NCI-H526 (cell line): ENCODE data around the gene MIPOL1.
A peak's percentile ranks its signal among the peaks of the same experiment; 100 is the strongest.
"Not testable (repeated sequence)": the region's sequence is repeated elsewhere in the genome, so short reads cannot be mapped to it uniquely, and the experiment has no call there.

Source experiments
- DNase-seq, 2 experiments: peaks; one replicate each; lab custom pipeline; 2025; lab: John Stamatoyannopoulos, UW

Gene MIPOL1

DNA sequence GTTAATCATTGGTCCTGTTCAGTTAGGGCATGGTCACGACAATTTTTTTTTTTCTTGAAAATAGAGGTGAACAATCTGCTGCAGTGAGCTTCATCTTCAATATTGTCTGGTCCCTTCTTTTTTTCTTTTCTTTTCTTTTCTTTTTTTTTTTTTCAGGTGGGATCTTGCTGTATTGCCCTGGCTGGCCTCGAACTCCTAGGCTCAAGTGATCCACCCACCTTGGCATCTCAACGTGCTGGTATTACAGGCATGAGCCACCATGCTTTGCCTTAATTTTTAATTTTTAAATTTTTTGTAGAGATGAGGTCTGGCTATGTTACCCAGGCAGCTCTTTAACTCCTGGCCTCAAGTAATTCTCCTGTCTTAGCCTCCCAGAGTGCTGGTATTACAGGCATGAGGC, 36.5 kb downstream of the MIPOL1 start:
- no peak for DNase-seq

DNA sequence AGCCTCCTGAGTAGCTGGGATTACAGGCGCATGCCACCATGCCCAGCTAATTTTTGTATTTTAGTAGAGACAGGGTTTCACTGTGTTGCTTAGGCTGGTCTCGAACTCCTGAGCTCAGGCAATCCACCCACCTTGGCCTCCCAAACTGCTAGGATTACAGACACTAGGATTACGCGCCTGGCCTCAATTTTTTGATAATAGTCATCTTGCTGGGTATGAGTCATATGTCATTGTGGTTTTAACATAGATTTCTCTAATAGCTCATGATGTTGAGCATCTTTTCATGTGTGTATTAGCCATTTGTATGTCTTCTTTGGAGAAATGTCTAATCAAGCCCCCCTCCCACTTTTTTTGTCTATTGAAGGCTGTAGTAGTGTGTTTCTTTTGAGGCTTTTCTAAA, 38.3 kb downstream of the MIPOL1 start:
- not testable (repeated sequence) for DNase-seq

DNA sequence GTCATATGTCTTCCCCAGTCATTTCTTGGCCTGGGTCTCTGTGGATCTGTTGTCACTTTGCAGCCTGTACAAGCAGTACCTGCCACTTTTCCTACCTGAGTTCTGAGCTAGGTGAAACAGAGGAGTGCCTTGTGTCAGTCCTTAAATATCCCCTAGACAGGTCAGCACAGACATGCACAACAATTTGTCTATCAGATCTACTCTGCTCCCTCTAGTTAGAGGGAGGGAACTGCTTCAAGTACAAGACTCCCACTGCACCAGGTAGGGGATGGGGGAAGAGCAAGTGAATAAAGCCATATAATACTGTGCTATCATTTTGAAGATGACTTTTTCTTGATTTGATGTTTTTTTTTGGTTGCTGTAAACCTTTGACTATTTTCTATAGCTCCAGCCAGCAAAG, 39.4 kb downstream of the MIPOL1 start:
- no peak for DNase-seq

DNA sequence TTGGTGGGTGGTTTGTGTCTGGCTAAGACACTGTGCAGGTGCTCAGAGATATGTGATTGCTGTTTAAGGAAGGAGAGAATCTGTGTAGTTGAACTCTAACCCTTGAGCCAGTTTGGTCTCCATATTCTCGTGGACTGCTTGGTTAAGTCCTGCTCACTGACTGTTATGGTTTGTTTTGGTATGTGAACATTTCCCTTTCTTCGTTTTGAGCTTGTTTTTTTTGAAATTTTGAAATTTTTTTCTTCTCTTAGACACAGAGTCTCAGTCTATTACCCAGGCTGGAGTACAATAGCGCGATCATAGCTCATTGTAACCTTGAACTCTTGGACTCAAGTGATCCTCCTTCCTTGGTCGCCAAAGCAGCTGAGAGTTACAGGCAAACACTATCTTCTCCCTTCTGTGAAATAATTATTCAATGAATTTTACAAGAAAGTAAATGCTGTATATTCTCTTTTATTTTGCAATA, 40.0 kb downstream of the MIPOL1 start:
- no peak for DNase-seq

DNA sequence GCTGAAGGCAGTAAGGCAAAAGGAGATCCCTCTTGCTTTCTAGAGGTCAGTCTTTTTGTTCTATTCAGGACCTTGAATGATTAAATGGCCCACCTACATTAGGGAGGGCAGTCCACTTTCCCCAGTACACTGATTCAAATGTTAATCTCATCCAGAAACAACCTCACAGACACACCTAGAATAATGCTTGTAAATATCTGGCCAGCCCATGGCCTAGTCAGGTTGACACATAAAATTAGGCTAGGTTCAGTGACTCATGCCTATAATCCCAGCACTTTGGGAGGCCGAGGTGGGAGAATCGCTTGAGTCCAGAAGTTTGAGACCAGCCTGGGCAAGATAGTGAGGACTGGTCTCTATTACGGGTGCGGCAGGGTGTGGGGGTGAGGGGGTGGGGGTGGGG, 43.5 kb downstream of the MIPOL1 start:
- no peak for DNase-seq

GRCh38 chr14:37246427-37246829, 48.7 kb downstream of the MIPOL1 start:
- peak; percentile 10 to 76 for DNase-seq

GRCh38 chr14:37247791-37248461, 50.2 kb downstream of the MIPOL1 start:
- DNase-seq, result no peak

- DNase-seq, result peak; percentile 5 to 11
Observed at GRCh38 chr14:37251775-37252174, 54.0 kb downstream of the MIPOL1 start.

DNA sequence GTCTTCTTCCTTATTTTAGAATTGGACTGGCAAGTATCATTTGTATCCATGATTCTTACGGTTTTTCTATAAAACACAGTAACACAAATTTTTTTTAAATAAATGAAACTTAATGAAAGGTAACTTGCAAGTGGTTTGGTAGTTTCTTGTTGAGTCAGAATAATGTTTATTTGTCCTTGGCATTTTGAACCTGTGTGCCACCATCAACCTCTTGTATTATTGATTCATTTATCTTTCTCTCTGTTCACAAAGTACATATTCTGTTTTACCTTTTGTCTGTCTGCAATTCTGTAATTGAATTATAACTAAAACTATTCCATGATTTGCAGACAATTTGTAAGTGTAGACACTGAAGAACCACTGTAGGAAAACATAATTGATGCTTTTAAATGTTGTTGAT, 54.7 kb downstream of the MIPOL1 start:
- DNase-seq, result no peak

- DNase-seq, result no peak
Observed at GRCh38 chr14:37253905-37254304, 56.2 kb downstream of the MIPOL1 start.

DNA sequence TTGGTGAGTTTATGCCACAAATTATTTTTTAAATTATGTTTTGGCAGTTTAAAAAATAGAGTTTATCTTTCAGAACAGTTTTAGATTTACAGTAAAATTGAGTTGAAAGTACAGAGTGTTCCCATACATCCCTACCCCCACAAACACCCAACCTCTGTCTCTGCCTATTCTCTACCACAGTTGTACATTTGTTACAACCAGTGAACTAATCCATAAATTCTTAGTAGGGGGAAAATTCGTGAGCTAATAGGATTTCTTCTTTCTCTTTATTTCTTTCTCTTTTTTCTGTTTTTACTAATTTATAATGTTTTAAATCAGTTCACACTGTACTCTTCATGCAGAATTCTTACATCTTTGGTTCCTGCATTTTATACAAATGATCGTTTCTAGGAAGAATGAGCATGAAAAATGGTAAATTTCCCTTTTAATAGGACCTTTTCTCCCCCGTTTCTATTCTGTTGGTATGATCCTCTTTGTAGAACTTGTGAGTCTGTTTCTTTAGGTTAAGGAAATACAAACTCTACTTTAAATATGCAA, 56.7 kb downstream of the MIPOL1 start:
- DNase-seq, result peak in 1 of 2 experiments; percentile 5

DNA sequence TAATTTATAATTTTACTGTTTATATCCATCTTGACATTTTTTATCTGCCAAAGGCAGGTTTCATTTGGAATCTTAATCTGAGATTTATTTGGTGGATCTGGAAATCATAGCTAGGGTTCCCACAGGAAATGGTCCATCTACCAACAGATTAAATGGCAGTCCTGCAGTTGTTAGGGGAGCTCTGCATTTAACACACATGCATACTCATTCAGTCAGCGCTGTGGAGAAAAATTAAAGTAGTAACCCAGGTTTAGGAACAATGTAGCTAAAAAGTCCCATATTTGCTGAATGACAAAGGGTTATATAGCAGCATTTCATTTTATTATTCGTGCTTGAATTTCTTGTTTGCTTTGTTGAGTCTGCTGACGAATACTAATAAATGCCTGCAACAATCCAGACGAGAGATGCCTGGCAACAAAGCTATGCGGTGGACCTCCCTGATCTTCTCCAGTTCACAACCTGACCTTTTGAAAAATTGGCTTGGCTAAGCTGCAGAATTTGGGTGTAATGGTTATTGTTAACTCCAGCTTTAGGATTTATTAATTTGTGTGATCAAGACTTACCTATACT, 59.8 kb downstream of the MIPOL1 start:
- DNase-seq, result no peak

DNA sequence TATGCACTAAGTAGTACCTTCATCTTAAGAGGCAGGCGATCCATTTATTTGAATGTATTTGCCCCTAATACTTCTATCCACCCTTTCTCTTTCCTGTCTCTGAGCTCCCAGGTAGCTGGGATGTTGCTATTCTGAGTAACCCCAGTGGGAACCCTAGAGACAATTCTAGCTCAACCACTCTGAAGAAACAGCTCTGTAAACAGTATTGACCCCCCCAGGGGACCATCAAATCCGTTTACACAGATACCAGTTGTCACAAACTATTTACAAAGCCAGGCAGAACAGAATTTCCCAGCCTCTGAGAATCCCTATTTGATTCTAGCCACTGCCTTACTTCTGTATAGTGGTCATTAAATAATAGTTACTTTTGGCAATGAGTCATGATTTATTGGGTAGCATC, 64.9 kb downstream of the MIPOL1 start:
- DNase-seq, result no peak

GRCh38 chr14:37263656-37264236, 66.0 kb downstream of the MIPOL1 start:
- no peak for DNase-seq

DNA sequence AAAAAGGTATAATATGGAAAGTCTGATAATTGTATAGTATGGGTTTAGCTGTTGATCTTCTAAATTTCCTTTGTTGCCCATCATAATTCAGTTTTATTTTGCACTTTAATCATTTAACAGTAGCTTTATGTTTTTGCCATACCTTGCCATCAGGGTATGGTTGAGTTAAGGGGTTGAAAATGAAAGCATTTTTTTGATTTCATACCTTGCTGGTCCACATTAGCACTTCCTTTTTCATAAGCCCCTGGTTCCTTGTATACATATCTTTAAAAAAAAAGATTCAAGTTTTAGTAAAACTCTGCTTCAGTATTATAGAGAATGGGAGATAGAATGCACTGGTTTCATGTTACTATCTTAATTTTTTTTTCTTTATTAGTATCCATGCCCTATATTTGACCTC, 71.1 kb downstream of the MIPOL1 start:
- no peak for DNase-seq

DNA sequence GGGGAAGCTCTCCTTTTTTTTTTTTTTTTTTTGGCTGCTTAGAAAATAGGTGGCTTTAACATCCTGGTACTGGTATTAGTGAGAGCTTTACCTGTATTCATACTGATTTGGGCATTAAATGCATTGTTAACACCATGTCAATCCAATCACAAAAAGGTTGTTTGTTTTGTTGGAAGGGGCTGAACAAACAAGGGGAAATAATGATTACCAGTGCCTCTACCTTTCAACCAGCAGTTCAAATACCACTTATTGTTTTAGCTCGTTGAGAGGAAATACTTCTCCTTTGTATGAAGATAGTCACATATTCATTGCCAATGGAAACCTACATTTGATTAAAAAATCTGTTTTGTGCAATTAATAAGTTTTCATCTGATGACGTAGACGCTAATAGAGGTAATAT, 72.9 kb downstream of the MIPOL1 start:
- DNase-seq, result no peak

- DNase-seq, result no peak
Observed at GRCh38 chr14:37272569-37272968, 74.8 kb downstream of the MIPOL1 start.

DNA sequence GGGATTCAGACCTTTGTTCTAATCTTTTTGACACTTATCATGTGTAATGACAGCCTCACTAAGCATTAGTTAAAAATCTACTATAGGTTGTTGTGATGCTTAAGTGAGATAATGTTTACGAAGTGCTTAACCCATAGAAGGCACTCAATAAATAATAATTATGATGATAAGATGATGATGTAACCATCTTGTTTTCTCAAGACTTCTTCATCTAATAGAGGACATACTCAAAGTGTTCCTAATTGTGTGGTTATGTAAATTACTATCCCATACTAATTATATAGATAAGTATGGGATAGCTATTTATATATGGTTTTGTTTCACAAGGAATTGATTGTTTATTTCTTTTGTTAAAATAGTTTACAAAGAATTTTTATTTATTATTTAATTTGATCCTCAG, 76.9 kb downstream of the MIPOL1 start:
- DNase-seq, result no peak

DNA sequence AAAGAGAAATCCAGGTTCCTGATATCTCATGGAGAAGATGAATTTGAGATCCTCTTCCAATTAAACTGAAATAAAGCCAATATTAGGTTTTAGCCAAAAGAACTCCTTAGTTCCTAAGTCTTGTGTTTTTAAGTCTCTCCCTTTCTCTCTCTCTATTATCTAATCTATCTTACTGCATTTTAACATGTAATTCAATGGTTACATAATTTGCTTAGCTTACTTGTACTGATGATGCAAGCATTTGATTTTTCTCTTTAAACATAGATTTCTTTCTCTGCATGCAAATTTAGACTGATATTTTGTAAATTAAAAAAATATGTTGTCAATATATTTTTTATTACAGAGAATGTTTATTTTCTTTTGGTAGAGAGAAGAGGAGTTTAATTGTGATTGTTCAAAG, 78.2 kb downstream of the MIPOL1 start:
- no peak for DNase-seq

DNA sequence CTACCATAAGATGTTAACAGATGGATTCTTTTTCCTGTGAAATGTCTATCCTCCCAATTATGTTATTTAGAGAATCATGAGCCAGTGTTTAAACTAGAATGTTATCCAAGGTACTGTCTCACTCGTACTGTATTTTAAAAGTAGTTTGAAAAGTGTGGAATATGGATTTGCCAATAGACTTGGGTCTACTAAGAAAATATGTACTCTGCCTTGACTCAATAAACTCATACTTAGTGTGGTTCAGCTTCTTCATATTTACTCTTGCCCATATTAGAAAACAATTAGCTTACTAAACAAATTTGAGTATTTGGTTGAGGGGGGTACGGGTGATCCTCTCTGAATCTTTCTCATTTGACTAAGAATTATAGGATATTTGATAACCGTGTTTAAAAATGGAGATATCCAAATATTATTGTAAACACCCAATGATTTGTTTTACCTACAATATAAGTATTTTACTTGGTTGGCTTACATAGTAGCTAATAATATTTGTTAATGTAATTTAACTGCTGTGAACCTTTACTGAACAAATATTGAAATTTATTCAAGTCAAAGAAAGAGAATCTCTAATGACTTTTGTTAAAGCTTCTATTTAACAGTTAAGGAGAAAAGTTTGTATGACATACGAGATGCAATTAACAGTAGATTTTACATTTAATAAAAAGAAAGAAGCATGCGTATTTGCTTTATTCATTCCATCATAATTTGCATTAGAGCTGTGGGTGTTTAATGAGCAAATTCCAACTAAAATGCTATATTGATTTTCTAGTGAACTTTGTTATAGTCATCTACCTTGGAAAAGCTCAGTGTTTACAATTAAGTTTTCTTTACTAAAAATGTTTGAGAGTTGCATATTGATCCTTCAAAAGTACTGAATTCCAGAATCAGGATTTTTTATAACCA, 81.2 kb downstream of the MIPOL1 start:
- no peak for DNase-seq

DNA sequence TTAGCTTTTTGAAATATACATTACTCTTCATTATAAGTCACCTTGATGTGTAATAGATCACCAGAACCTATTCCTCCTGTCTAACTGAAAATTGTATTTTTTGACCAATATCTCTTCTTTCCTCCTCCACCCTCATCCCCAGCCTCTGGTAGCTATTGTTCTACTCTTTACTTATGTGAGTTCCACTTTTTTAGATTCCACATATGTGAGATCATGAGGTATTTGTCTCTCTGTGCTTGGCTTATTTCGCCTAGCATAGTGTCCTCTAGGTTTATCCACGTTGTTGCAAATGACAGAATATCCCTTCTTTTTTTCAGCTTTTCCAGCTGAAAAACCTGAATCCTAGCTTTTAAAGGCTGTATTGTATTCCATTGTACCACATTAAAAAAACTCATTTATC, 82.1 kb downstream of the MIPOL1 start:
- DNase-seq, result no peak

DNA sequence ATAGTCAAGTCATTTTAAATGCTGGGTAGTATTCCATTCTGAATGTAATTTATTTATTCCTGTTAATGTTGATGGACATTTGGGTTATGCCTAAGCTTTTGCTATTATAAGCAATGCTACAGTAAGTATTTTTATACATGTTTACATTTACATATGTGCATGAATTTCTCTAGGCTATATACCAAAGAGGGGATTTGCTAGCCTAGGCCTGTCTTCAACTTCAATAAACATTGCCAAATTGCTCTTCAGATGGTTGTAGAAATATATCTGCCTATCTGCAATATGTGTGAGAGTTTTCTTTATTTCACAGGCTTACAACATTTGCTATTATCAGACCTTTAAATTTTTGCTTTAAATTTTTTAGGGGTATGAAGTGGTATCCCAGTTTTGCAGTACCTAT, 87.0 kb downstream of the MIPOL1 start:
- DNase-seq, result no peak
